H1 (cell line): ENCODE measurements around the gene CIITA. TPM values are rescaled to one million over a fixed set of nuclear protein-coding genes. Genes with fewer than 3 reads are reported as not detected.

Source experiments
- CREB1 ChIP-seq: IDR thresholded peaks from 2 replicates; pipeline ENCODE4 v1.6.1; 2012; ENCODE audit warnings: inconsistent platforms
- E2F6 ChIP-seq: IDR thresholded peaks from 2 replicates; pipeline ENCODE4 v1.6.1; 2012; ENCODE audit warnings: inconsistent platforms
- NRF1 ChIP-seq: IDR thresholded peaks from 2 replicates; pipeline ENCODE4 v1.6.1; 2011; ENCODE audit warnings: mild to moderate bottlenecking, low read depth, low read length, improper control_type of control experiment
- RFX5 ChIP-seq: IDR thresholded peaks from 2 replicates; pipeline ENCODE4 v1.6.1; 2011; ENCODE audit warnings: low read depth, low read length, improper control_type of control experiment, borderline replicate concordance
- SAP30 ChIP-seq: fragments of 300-600 bp; sonication (generic); IDR thresholded peaks from 2 replicates; pipeline ENCODE4 v1.7.1; 2012; ENCODE audit warnings: low read length, moderate library complexity, mild to moderate bottlenecking, inconsistent platforms; ENCODE audit not compliant: insufficient read depth, insufficient replicate concordance
- USF2 ChIP-seq: IDR thresholded peaks from 2 replicates; pipeline ENCODE4 v1.6.1; 2011; ENCODE audit warnings: low read length, improper control_type of control experiment
- YY1 ChIP-seq: IDR thresholded peaks from 2 replicates; pipeline ENCODE4 v1.6.1; 2011; ENCODE audit warnings: low read depth, mild to moderate bottlenecking, low read length
- polyA plus RNA-seq, 7 experiments: library from polyadenylated mRNA; depleted of rRNA in 3 of 7; stranded (reverse) in 5 of 7; unstranded in 2 of 7; fragments of >200 nt in 5 of 7; fragments of 200-250 nt in 2 of 7; gene quantifications; 1 replicate in 5 of 7; 2 replicates in 1 of 7; 4 replicates in 1 of 7; pipeline versions ENCODE4 v1.2.1 to v1.2.3, GENCODE V29; 2011 to 2013; ENCODE audit warnings: missing spikeins in 2 of 7, mixed read lengths in 2 of 7
- total RNA-seq: library from RNA; stranded (reverse); fragmentation: NEBNext Ultra II Directional; extraction: Animal tissue kit (Norgen Biotek cat#: 25700); gene quantifications from 2 replicates; pipeline ENCODE4 v1.2.1, GENCODE V29; 2021

CIITA gene
- total and polyA plus RNA-seq, 2 of the 8 experiments (the other 6 are each of a cell fraction or from before 2014, with no cell fraction given): 0.07 to 0.17 TPM

- TF ChIP-seq SAP30 (no peak), CREB1 (no peak), NRF1 (no peak), USF2 (no peak), RFX5 (no peak), YY1 (no peak), E2F6 (no peak)
Measured at GRCh38 chr16:10929853-10930754, 53.1 kb downstream of the CIITA start (continued).
